GM06990 (cell line): ENCODE data around the gene TIMM8A.

Source experiments
- DNase-seq: peaks from one replicate; pipeline ENCODE4 v3.0.0-alpha.2; 2011; ENCODE audit not compliant: insufficient read length; ENCODE audit errors: extremely low read depth
- H3K27me3 ChIP-seq: replicated peaks from 2 replicates; pipeline ENCODE4 v1.6.0; 2011; ENCODE audit warnings: low read length; ENCODE audit not compliant: control insufficient read depth, insufficient read depth
- H3K36me3 ChIP-seq: 2 replicates; pipeline ENCODE4 v1.5.1; 2011; ENCODE audit warnings: low read length; ENCODE audit not compliant: control insufficient read depth, insufficient read depth
- H3K4me3 ChIP-seq: replicated peaks from 2 replicates; pipeline ENCODE4 v1.5.1; 2011; ENCODE audit warnings: low read depth, mild to moderate bottlenecking, control low read depth, low read length
- TF ChIP-seq, protein P1 (sequence below): IDR thresholded peaks from 2 replicates; pipeline ENCODE4 v1.5.1; 2011; ENCODE audit warnings: low read length, control low read depth, mild to moderate bottlenecking, inconsistent platforms; ENCODE audit not compliant: insufficient read depth, poor library complexity, severe bottlenecking

Gene TIMM8A

DNA sequence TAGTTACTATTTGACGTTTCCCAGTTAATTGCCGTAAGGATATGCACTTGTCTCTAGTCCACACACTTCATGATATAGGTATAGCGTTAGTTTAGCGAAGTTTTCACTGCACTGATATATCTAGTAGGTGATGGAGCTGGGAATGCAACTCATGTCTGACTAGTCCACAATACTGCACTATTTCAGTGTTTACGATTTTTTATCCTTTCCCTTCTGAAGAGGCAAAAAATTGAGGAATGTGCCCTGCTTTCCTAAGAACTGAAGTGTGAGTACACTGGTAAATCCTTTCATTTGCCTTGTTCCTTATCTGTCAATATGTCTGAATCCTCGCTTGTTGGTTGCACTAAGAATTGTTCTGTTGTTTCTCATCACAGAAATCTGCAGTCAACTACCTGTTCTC lies 43.3 kb upstream of the TIMM8A start:
- Histone ChIP-seq H3K36me3 (no peaks in the 10 kb centered on the region; the same call in 1 of the 2 replicates), H3K27me3 (no peaks in the 10 kb centered on the region), H3K4me3 (peak overlapping the region; percentile 74)
- TF ChIP-seq, protein P1, sequence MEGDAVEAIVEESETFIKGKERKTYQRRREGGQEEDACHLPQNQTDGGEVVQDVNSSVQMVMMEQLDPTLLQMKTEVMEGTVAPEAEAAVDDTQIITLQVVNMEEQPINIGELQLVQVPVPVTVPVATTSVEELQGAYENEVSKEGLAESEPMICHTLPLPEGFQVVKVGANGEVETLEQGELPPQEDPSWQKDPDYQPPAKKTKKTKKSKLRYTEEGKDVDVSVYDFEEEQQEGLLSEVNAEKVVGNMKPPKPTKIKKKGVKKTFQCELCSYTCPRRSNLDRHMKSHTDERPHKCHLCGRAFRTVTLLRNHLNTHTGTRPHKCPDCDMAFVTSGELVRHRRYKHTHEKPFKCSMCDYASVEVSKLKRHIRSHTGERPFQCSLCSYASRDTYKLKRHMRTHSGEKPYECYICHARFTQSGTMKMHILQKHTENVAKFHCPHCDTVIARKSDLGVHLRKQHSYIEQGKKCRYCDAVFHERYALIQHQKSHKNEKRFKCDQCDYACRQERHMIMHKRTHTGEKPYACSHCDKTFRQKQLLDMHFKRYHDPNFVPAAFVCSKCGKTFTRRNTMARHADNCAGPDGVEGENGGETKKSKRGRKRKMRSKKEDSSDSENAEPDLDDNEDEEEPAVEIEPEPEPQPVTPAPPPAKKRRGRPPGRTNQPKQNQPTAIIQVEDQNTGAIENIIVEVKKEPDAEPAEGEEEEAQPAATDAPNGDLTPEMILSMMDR = no peak
- no peak for DNase-seq

DNA sequence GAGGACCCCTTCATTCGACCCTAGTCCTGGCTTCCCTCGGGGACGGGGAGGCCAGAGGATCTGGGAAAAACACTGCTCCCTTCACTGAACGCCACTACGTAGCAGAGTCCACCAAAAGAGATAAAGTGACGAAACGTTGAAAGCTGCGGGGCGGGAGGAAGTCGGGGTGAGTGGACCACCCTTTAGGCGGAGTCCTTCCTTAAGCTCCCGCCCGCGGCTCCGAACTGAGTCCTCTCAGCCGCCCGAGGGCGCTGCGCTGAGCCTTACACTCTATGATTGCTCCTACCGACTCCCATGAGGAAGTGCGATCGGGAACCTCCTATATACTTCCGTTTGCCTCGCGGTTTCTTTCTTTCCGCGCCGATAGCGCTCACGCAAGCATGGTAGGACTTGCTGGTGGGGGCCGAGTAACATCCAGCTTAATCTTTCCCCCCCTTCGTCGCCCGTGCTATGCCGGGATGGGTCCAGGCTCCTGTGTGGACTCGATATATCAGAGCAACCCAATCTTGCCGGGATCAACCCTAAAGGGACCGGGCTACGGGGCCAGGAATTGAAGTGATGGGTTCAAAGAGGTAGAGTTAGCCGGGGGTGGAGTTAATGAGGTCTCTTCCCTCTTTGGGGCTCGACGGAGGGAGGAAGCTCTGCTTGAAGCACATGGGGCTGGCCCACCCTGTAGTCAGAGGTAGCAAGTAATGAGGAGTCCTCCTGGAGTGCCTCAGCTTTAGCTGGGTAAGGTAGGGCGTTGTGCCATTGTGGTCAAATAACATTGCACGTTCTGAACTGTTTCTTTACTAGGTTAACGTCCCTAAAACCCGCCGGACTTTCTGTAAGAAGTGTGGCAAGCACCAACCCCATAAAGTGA lies 42.4 kb upstream of the TIMM8A start, which contains the start of gene RPL36A:
Gene RPL36A (plus strand): TSS at position 348 of the 862 bp plus-strand sequence. CDS start 33 bp downstream, at position 381.
- Histone ChIP-seq H3K27me3 (no peaks in the 10 kb centered on the region), H3K36me3 (no peaks in the 10 kb centered on the region; the same call in 1 of the 2 replicates), H3K4me3 (peak within 1 kb of the TSS; percentile 74)
- peak; percentile 89 for DNase-seq
- TF ChIP-seq, protein P1 = peak; percentile 77

DNA sequence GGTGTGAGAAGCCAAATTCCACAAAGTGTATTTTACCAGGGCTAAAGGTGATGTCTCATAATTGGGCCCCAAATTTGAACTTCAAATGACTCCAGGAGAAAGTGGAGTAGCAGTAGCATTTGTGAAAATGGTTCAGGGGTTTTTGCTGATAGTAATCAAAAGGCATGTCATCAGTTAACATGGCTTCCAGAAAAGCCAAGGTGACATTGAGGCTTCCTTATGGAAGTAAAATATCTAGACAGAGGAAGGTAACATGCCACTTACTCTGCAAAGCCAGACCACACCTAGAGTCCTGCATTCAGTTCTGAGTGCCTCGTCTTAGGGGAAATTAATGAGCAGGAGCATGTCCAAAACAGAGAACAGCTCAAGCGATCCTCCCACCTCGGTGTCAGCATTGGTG lies 40.1 kb upstream of the TIMM8A start:
- H3K36me3 ChIP-seq = no peaks in the 10 kb centered on the region; the same call in 1 of the 2 replicates
- no peaks in the 10 kb centered on the region for H3K27me3 ChIP-seq
- TF ChIP-seq, protein P1 = no peak
- H3K4me3 ChIP-seq = no peak overlapping the region
- DNase-seq = no peak

DNA sequence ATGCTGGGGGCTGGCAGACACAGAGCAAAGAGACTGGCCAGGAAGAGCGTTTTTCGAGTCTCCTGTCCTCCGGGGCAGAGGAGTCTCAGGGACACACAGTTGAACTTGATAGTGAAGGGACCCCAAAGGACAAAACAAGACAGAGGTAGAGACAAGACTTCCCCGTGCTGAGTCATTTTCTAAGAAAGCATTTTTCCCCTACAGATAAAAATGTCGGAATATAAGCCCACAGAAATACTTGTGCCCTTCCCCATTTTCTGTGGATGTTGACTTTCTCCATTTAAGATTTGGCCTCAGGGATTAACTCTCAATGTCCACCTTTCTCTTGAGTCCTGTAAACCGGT lies 38.0 kb upstream of the TIMM8A start:
- no peak for DNase-seq
- TF ChIP-seq, protein P1 = no peak
- Histone ChIP-seq H3K27me3 (no peaks in the 10 kb centered on the region), H3K4me3 (peak overlapping the region; percentile 34), H3K36me3 (no peaks in the 10 kb centered on the region)

DNA sequence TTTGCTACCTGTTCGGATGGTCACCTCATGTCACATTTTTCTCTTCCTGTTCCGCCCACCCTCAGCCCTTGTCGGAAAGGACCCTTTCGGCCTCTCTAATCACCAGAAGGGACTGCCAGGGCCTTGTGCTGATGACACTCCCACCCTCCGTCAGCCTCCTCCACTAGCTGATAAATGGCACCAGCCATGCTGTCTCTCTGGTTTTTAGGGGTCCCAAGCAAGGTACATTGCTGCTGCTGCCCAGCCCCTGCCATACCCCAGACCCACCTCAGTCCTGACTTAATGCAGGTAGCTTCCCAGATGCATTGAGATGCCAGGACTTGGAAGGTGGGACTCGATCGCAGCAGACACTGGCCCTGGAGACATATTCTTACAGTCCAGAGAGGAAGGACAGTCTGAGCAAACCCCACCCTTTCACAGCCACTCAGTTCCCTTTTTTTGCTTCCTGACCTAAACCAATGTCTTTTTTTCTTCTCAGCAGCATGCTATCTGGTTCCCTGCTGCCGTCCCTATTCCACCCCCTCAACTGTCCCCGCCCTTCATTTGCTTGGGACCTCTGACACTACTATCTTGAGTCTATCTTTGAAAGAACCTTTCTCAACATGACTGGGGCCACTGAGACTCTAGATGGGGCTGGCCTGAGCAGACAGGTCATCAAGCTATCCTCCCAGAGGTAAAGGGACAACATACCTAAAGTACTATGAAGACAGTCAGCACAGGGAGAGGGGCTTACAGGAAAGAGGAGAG lies 37.4 kb upstream of the TIMM8A start, which contains the start of gene BTK:
Gene BTK (minus strand): TSS at position 397 of the 747 bp plus-strand sequence. CDS start 10,907 bp downstream, outside the sequence.
- TF ChIP-seq, protein P1 = no peak
- DNase-seq = peak; percentile 70
- Histone ChIP-seq H3K36me3 (no peaks in the 10 kb centered on the region), H3K27me3 (no peaks in the 10 kb centered on the region), H3K4me3 (peak within 1 kb of the TSS; percentile 70)
